Muscle of arm (tissue), 12 donors: ENCODE results near the gene IDE. TPM values are rescaled to one million over a fixed set of nuclear protein-coding genes. Genes with fewer than 3 reads are reported as not detected.
A peak's percentile ranks its signal among the peaks of the same experiment; 100 is the strongest.
"Not testable (repeated sequence)": the region's sequence is repeated elsewhere in the genome, so short reads cannot be mapped to it uniquely, and the experiment has no call there.

Experiments used
- DNase-seq: peaks from one replicate; pipeline ENCODE4 v3.0.0-alpha.2; 2013
- polyA plus RNA-seq, 12 donors: library from polyadenylated mRNA; unstranded; fragments of 120-200 nt; gene quantifications; one replicate each; pipeline ENCODE4 v1.2.1, GENCODE V29; 2013; ENCODE audit not compliant: insufficient read length in 12 of 12

IDE gene
- polyA plus RNA-seq, 12 donors, result 13.7 to 21.1 (median 17.4) TPM; not detected in 1

DNA sequence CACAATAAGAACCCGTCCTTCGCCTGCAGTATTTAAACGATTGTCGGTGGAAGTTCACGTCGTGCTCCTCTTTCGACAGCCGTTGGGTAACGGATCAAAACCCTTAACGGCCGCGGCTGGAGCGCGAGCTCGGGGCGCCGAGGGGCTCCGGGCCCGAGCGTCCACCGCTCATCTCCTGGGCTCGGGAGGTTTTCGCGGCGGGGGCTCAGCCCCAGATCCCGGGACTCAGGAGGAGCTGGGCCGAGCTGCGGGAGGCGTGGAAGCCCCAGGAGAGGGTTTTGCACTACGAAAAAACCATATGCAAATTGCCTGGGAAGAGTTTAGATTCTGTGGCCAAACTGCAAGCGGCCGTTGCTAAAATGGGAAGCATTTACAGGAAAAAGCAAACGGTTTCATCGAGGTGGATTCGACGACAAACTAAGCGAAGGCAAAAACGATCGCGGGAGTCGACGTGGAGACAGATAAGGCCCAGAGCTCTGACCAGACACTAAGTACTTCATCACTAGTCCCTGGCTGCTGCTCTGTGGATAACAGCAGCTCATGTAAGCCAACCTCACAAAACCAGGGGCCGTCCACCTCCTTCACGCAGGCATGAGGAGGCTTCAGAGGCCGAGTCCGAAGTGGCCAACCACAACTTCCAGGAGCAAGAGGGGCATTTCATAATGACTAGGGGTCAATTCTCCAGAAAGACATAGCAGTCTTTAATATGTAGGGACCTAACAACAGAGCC, 153.2 kb downstream of the IDE start:
- DNase-seq, result no peak

DNA sequence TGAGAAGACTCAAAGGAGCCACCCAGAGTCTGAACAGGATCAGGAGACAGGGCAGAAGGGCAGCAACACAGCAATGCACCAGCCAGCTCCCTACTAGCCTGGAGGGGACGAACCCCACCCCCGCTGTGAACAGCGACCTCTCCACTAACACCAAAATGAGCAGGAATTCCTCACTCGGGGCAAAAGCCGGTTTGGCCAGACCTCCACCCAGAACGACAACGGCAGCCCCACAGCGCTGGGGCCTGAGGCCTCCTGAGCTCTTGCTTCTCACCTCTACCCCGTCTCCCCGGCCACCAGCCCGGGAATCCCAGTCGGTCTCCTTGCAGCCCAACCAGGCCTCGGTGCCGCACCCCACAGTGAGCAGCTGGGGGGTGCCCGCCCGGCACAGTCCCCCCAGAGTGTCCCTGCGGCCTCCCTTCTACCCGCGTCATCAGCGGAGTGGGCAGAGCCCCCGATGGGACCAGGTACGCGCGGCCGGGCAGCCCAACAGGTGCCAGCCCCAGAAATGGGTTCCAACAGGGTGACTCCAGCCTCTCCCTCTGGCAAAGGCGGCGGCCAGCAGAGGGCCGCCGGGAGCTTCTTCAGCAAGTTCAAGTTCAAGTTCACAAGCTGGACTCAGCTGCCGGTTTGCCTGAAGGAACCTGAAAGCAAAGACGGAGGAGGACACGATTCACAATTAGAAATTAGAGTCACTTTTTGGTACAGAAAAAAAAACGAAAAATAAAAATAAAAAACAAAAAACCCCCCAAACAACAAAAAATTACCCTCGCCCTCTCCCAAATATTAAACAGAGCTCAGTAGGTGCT, 153.9 kb downstream of the IDE start:
- DNase-seq, result peak; percentile 19

DNA sequence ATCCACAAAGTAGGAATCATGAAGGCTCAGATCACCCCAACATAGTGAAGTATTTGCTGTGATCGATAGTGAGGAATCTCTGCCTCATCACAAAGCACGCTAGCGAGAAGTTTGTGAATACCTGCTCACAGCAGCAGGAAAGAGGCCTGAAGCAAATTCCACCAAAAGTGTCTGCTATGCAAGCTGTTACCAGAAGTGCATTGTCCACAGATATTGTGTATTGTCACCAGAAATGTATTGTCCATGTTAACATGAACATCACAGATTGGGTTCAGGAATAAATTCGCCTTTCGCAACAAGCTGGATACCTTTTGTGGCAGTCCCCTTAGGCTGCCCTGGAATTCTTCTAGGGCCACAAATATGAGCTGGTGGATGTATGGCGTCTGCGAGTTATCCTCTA, 155.0 kb downstream of the IDE start:
- no peak for DNase-seq

DNA sequence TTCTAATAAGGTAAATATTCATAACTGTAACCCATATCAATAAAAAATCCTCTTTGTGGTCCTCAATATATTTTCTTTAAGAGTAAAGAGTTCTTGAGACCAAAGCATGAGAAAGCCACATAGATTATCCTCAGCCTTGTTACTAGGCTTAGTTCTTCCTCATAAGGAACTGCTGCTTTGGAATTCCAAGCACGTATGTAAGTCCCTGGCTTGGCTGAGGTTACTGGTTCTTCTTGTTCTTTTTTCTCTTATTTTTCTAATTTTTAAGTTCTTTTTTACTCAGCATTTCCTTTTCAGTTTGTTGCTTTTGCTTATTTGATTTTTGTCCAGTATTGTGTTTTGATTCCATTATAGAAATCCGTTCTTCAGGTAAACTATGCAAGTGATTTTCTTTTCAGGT, 155.7 kb downstream of the IDE start:
- DNase-seq, result no peak

DNA sequence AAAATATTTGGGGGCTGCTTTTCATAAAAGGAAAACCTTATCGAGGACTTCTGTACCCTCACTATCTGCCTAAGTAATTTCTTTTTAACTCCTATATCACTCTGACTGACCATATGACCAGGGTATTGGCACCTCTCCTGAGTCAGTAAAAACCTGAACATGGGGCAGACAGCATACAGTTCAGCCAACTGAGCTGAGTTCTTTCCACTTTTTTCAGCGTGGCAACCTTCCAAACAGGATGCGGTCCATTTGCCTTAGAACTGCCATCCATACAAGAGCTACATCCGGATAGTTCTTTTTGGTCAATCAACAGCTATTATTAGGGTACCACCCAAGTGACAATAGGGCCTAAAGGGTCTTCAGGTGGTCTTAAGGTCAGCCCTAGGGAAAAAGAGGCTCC, 160.4 kb downstream of the IDE start:
- DNase-seq, result no peak

DNA sequence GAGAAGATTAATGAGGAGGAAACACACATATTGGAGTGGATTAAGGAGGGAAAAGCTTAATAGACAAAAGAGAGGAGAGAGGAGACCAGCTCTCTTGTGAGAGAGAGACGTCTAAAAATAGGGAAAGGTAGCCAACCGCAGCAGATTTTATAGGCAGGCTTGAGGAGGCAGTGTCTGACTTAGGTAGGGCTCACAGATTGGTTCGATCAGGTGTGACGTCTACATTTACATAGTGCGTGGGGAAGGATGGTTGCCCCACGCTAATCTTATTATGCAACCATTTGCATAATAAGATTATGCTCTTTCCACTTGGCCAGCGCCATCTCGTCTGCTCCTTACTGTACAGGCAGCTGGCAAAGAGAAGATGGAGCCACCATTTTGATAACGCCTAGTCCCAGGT, 160.9 kb downstream of the IDE start:
- no peak for DNase-seq

DNA sequence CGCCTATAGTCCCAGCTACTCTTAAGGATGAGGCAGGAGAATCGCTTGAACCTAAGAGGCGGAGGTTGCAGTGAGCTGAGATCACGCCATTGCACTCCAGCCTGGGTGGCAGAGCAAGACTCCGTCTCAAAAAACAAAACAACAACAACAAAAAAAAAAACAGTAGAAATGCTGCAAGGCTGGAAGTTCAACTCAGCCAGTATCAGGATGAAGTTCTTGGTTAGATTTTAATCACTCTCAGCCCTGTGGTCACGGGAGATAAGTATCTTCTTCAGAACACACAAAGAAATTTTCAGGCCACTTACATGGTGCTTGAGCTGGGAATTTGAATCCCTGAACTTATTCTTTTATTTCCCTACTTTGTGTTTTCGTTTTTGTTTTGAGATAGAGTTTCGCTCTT, 162.5 kb downstream of the IDE start:
- DNase-seq, result no peak

DNA sequence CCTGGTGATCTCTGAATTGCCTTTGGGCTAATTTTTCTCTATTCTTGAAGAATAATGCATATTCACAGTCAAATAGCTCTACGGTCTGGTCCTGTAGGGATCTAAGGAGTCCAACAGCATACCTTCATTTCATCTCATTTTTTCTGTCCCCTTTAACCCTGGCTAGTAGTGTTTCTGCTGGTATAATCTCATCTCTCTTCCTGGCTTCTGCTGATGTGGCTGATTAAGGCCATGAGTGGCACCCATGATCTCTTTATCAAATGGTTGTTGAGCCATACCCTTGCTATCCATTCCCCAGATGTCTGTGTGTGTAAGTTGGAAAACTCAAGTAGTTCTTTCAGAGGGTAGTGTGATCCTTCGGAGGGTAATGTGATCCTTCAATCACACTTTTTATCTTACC, 163.4 kb downstream of the IDE start:
- no peak for DNase-seq

DNA sequence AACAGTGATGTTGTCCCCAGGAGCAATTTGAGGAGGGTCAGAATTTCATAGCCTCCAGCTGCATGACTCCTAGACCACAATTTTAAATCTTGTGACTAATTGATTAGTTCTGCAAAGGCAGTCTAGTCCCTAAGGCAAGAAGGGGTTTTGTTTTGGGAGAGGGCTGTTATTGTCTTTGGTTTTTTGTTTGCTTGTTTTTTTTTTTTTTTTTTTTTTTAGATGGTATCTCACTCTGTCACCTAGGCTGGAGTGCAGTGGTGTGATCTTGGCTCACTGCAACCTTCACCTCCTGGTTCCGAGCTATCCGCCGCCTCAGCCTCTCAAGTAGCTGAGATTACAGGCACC, 165.9 kb downstream of the IDE start:
- DNase-seq, result no peak

DNA sequence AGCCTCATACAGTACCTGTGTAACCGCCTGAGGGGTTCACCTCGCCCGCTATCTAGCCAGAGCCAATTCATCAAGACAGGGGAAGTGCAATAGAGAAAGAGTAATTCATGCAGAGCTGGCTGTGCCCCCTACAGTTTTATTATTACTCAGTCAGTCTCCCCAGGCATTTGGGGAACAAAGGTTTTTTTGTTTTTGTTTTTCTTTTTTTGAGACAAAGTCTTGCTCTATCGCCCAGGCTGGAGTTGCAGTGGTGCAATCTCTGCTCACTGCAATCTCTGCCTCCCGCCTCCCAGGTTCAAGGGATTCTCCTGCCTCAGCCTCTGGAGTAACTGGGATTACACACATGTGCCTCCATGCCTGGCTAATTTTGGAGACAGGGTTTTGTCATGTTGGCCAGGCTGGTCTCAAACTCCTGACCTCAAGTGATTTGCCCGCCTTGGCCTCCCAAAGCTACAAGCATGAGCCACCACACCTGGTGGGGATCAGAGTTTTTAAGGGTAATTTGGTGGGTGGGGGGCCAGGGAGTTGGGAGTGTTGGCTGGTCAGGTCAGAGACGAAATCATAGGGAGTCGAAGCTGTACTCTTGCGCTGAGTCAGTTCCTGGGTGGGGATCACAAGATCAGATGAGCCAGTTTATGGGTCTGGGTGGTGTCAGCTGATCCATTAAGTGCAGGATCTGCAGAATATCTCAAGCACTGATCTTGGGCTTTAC, 166.4 kb downstream of the IDE start:
- DNase-seq, result no peak

DNA sequence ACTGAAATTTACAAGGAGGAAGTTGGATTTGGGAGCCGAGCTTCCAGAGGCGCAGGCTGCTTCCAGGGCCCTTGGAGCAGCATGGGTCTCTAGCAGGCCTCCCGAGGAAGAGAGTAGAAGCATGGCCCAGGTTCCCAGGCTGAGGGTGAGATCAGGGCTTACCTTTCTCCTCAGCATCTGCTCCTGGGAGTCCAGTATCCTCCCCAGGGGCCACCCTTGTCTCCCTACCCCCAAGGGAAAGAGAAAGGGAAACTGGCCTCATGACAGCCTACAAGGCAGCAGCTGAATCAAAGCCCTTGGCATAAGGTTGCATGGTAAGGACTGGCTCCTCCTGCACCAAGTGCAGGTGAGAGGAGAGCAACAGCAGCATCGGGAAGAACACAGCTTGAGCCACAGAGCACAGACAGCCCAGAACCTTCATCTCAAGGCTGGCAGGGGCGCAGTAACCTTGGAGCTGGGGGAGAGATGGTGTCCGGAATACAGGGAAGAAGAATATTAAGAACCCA, 168.4 kb downstream of the IDE start:
- DNase-seq, result no peak

DNA sequence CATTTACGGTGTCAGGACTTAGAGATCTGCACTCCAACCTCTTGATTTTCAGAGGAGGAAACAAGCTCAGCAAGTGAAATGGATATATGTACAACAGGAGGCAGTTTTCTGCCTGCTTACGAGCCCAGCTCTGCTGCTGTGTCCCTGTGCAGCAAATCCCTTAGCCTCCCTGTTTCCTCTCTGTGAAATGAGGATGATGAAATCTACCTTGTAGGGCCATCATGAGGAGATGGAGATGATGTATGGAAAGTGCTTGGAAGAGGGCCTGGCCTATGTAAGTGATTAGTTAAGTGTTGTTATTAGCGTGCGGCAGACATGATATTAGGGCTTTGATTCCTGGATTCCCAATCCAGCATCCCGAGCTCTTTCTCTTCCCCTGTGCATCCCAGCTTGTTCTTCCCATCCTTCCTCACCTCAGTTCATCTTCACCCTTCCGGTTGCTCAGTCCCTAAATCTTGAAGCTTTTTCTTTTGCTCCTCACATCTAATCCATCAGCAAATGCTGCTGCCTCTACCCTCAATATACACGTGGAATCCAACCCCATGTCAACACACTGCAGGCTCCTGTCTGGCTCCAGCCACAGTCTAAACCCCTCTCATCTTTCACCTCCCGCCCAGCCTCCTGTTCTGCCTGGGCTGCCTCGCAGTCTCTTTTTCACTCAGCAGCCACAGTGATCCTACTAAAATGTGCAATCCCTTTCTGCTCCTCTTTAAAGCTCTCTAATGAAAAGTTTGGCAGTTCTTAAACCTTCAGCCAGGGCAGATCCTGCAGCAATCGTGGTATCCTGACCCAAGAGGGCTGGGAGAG, 169.1 kb downstream of the IDE start:
- no peak for DNase-seq

DNA sequence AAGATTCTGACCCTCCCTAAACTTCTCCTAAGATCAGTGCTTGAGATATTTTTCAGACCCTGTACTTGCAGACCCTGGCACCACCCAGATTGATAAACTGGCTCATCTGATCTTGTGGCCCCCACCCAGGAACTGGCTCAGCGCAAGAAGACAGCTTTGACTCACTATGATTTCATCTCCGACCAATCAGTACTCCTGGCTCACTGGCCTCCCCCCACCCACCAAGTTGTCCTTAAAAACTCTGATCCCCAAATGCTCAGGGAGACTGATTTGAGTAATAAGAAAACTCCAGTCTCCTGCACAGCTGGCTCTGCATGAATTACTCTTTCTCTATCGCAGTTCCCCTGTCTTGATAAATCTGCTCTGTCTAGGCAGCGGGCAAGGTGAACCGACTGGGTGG, 171.7 kb downstream of the IDE start:
- DNase-seq, result not testable (repeated sequence)

Other genes with a start within 250 kb of the IDE start
- gene KIF11, start 19.0 kb upstream of the IDE start, polyA plus RNA-seq, result 10 to 100 TPM in 11 of 12 donors, not detected in 1; 11.6 to 28.4 (median 18.1) TPM
- 10 to 100 TPM in 2 of 12 donors, 1 to 10 TPM in 9, not detected in 1; 5.8 to 11.3 (median 7.7) TPM for gene HHEX, start 115.9 kb upstream of the IDE start, polyA plus RNA-seq